Natural killer cell treated with Interleukin-12 subunit alpha and Interleukin-12 subunit beta and Interleukin-15 and Interleukin-18, amount 100 ng/mL, for 72 hours (primary cell): ENCODE measurements around the gene ERV3-1. TPM values are rescaled to one million over a fixed set of nuclear protein-coding genes. Genes with fewer than 3 reads are reported as not detected.
"Not testable (repeated sequence)": the region's sequence is repeated elsewhere in the genome, so short reads cannot be mapped to it uniquely, and the experiment has no call there.

ENCODE experiments used
- ATAC-seq, 2 donors: fragments of 150-1000 bp; cut with Tn5 transposase in 1 of 2; sonication (Bioruptor Pico), chemical (Tn5 transposase) in 1 of 2; 2 replicates each; pipeline ENCODE4 v1.10.0; 2021
- DNase-seq: peaks from one replicate; pipeline ENCODE4 v3.0.0; 2022; ENCODE audit warnings: low spot score
- H3K27ac Mint-ChIP-seq, 2 donors: 1 replicate in 1 of 2; 2 replicates in 1 of 2; pipeline ENCODE4 v1.8.0; 2022; ENCODE audit warnings: mixed read lengths in 2 of 2, mild to moderate bottlenecking in 1 of 2, moderate library complexity in 1 of 2
- H3K27me3 Mint-ChIP-seq, 2 donors: 1 replicate in 1 of 2; 2 replicates in 1 of 2; pipeline ENCODE4 v1.8.0; 2022; ENCODE audit warnings: mixed read lengths in 2 of 2
- H3K36me3 Mint-ChIP-seq: one replicate; pipeline ENCODE4 v1.8.0; 2022; ENCODE audit warnings: mixed read lengths
- H3K4me1 Mint-ChIP-seq, 2 donors: 1 replicate in 1 of 2; 2 replicates in 1 of 2; pipeline ENCODE4 v1.8.0; 2022; ENCODE audit warnings: low read depth in 2 of 2, mixed read lengths in 2 of 2, mild to moderate bottlenecking in 1 of 2
- H3K4me3 Mint-ChIP-seq: one replicate; pipeline ENCODE4 v1.8.0; 2022; ENCODE audit warnings: mixed read lengths
- H3K9me3 Mint-ChIP-seq: 2 replicates; pipeline ENCODE4 v1.8.0; 2022; ENCODE audit warnings: mixed read lengths
- total RNA-seq, 2 donors: library from RNA; stranded (reverse); gene quantifications; one replicate each; pipeline ENCODE4 v1.2.3, GENCODE V29; 2022

Gene ERV3-1
- total RNA-seq, 2 donors from 2014 or later: 12.4 to 16.0 TPM

DNA sequence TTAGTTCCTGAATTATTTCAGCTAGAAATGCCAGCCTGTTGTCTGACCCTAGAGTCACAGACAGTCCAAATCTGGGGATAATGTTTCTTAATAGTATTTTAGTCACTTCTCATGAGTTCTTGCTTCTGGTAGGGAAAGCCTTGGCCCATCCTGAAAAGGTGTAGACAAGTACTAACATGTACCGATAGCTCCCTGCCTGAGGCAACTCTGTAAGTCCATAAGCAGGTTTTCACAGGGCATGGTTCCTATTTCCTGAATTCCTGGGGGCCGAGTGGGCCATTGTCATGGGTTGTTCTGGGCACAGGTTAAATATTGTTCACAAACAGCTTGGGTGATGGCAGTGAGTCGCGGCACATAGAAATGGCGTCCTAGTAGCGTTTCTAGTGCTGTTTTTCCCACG lies 12.6 kb downstream of the ERV3-1 start:
- H3K4me1 Mint-ChIP-seq: peaks cover 0 to 9% of the 10 kb centered on the region in 2 donors
- peaks cover 49% of the 10 kb centered on the region for H3K36me3 Mint-ChIP-seq
- peaks cover 34% of the 10 kb centered on the region for H3K9me3 Mint-ChIP-seq
- no peak overlapping the region for H3K27ac Mint-ChIP-seq
- H3K4me3 Mint-ChIP-seq: no peak overlapping the region
- H3K27me3 Mint-ChIP-seq: no peaks in the 10 kb centered on the region
- no peak for ATAC-seq
- no peak for DNase-seq

GRCh38 chr7:64992971-64993370 lies 13.5 kb downstream of the ERV3-1 start:
- Mint-ChIP-seq H3K4me1 (peaks cover 0 to 4% of the 10 kb centered on the region in 2 donors), H3K36me3 (peaks cover 50% of the 10 kb centered on the region), H3K4me3 (no peak overlapping the region), H3K27me3 (no peaks in the 10 kb centered on the region), H3K9me3 (peaks cover 37% of the 10 kb centered on the region), H3K27ac (no peak overlapping the region)
- ATAC-seq: no peak
- DNase-seq: no peak

GRCh38 chr7:64990936-64991335 lies 15.6 kb downstream of the ERV3-1 start, which contains the start of gene ZNF117:
Gene ZNF117 (minus strand): TSS chr7:64991036.
- Mint-ChIP-seq H3K4me3 (no peak within 1 kb of the TSS), H3K27me3 (no peaks in the 10 kb centered on the region), H3K36me3 (peaks cover 64% of the 10 kb centered on the region), H3K4me1 (no peaks in the 10 kb centered on the region), H3K9me3 (peaks cover 28% of the 10 kb centered on the region), H3K27ac (no peak within 1 kb of the TSS)
- no peak for ATAC-seq
- DNase-seq: no peak

DNA sequence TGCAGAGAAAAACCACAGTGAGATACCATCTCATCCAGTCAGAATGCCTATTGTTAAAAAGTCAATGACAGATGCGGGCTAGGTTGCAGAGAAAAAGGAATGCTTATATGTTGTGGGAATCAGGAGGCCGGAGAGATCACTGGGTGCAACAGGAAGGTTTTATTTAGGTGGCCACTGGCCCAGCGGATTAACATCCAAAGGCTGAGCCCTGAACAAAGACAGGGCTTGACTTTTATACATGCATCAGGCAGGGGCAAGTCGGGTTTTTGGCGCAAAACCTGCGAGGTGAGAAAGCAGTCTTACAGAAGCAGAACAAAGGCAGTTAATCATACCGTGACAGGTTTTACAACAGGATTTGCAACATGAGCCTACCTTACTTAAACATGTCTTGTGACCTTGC lies 16.3 kb downstream of the ERV3-1 start:
- Mint-ChIP-seq H3K9me3 (peaks cover 28% of the 10 kb centered on the region), H3K27me3 (no peaks in the 10 kb centered on the region), H3K36me3 (peaks cover 65% of the 10 kb centered on the region), H3K27ac (no peak overlapping the region), H3K4me1 (no peaks in the 10 kb centered on the region), H3K4me3 (no peak overlapping the region)
- ATAC-seq (no peak), DNase-seq (no peak)

- H3K4me3 Mint-ChIP-seq: no peak overlapping the region
- H3K27me3 Mint-ChIP-seq: no peaks in the 10 kb centered on the region
- H3K36me3 Mint-ChIP-seq: peaks cover 70% of the 10 kb centered on the region
- H3K9me3 Mint-ChIP-seq: peaks cover 19% of the 10 kb centered on the region
- ATAC-seq (no peak), DNase-seq (no peak)
- no peak overlapping the region for H3K27ac Mint-ChIP-seq
- no peaks in the 10 kb centered on the region for H3K4me1 Mint-ChIP-seq
Observed at GRCh38 chr7:64978497-64979203, 27.8 kb downstream of the ERV3-1 start.

DNA sequence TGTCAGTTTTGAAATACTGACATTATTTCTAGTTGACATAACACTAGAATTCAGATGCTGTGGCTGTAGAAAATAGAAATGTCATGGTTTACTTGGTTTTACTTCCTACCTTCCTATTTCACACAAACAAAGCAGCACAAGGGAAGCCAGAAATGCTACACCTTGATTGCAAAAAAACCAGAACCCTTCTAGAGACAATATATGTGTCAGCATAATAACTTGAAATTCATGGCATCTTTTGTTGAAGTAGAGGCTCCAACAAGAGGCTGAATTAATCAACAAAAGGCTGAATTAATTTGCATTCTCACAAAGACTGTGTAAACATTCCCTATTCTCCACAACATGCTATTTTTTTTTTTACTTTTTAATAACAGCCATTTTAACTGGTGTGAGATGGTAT lies 40.9 kb downstream of the ERV3-1 start:
- Mint-ChIP-seq H3K9me3 (peaks cover 16% of the 10 kb centered on the region), H3K27ac (no peak overlapping the region), H3K36me3 (peaks cover 26% of the 10 kb centered on the region), H3K4me1 (no peaks in the 10 kb centered on the region), H3K27me3 (no peaks in the 10 kb centered on the region), H3K4me3 (no peak overlapping the region)
- no peak for ATAC-seq
- no peak for DNase-seq

DNA sequence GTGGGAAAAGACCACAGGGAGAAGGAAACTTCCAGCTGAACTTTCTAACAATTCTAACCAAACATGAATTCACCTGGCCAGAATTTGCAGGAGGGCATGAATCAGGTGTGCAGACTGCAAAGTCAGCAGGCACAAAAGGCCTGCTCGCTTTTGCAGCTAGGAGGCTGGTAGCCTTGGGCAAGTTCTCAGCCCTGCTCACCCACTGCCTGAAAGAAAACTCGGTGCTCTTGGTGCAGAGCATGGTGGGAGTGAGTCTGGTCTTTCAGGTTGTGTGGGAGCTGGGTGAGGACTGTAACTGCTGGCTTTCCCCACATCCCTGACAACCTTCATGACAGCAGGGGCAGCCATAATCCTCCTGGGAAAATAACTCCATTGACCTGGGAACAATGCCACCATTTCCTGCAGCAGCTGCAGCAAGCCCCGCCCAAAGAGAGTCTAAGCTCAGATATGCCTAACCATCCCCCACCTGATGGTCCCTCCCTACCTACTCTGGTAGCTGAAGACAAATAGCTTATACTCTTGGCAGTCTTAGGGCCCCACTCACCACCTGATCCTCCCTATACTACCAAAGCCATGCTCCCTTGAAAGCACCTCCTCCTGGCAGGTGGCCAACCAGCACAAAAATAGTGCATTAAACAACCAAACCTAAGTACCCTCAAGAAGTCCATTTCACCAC lies 47.3 kb downstream of the ERV3-1 start:
- Mint-ChIP-seq H3K36me3 (peaks cover 21% of the 10 kb centered on the region), H3K4me3 (no peak overlapping the region), H3K27ac (no peak overlapping the region), H3K9me3 (peaks cover 12% of the 10 kb centered on the region), H3K27me3 (peaks cover 0 to 2% of the 10 kb centered on the region in 2 donors), H3K4me1 (no peaks in the 10 kb centered on the region)
- no peak for ATAC-seq
- DNase-seq: no peak

DNA sequence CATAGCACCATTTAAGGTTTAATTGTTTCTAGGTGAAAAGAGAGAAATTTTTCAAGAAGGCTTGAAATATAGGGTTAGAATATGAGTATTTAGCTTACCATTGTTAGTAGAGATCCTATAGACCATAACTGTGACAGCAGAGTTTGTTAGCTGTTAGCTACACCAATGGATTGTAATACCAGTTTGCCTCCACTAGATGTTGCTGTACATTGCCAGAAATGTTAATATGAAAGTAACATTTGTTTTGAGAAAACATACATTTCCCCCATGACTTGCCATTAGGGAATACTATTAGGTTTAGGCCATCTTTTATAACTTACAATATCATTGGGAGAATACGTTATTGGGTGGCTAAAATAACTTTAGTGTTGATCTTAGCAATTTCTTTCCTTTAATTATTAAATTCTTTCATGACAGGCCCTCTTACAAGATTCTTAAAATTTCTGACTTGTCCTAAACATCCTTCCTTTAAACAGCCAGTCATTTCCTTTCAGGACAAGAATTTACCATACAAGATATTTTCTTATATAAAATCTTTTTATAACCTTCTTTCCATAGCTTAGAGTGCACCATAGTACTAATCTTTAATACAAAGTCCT lies 55.1 kb downstream of the ERV3-1 start:
- ATAC-seq (no peak), DNase-seq (peak; percentile 64)
- no peak overlapping the region for H3K4me3 Mint-ChIP-seq
- no peaks in the 10 kb centered on the region for H3K36me3 Mint-ChIP-seq
- no peak overlapping the region for H3K27ac Mint-ChIP-seq
- H3K4me1 Mint-ChIP-seq: peaks cover 0 to 3% of the 10 kb centered on the region in 2 donors
- H3K9me3 Mint-ChIP-seq: no peaks in the 10 kb centered on the region
- H3K27me3 Mint-ChIP-seq: peaks cover 28 to 29% of the 10 kb centered on the region in 2 donors

GRCh38 chr7:64950673-64951072 lies 55.8 kb downstream of the ERV3-1 start:
- not testable (repeated sequence) for H3K27ac Mint-ChIP-seq, ATAC-seq, H3K4me3 Mint-ChIP-seq, H3K36me3 Mint-ChIP-seq, DNase-seq, H3K4me1 Mint-ChIP-seq, H3K9me3 Mint-ChIP-seq
- H3K27me3 Mint-ChIP-seq: peaks cover 29 to 35% of the 10 kb centered on the region in 2 donors

DNA sequence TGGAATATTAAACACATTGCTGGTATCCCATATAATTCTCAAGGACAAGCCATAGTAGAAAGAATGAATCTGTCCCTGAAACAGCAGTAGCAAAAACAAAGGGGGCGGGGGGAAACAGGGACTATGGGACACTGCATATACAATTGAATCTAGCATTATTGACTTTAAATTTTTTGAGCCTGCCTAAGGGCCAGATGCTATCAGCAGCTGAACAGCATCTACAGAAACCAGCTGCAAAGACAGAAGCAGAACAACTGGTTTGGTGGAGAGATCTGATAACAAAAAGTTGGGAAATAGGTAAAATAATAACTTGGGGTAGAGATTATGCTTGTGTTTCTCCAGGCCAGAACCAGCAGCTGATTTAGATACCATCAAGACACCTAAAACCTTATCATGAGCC lies 57.7 kb downstream of the ERV3-1 start:
- H3K4me1 Mint-ChIP-seq, ATAC-seq, H3K9me3 Mint-ChIP-seq, H3K27ac Mint-ChIP-seq, H3K36me3 Mint-ChIP-seq, H3K4me3 Mint-ChIP-seq, DNase-seq: not testable (repeated sequence)
- H3K27me3 Mint-ChIP-seq: peaks cover 34 to 37% of the 10 kb centered on the region in 2 donors

DNA sequence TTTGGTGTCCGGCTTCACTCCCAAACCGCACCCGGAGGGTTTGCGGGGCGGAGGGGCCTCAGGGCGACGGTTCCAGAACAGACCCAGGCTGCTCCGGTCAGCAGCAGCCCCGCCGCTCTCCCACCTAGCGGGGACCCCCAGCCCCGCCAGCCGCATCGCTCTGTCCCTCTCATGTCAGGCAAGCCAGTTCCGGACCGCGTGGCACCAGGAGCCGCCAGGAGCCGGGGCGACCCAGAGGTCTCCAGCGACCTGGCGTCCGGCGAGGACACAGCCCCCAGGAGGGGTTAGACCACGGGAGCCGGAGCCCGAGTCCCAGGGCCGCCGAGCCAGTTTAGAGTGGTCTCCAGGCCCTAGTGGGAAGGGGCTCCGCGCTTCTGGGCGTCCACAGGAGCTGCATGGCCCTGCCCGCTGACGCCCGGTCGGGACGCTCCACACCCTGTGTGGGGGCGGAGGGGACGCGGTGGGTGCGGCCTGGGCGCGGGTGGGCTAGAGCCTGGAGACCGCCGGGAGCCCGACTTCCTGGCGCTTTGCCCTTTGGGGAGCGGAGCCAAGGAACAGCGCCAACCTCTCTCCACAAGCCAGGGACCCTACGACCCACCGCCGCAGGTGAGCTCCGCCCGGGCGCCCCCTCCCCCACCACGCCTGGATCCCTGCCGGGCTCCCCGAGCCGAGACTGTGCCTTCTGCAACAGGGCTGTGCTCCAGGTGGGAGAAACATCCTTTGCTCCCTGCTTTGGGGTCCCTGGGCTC lies 59.1 kb downstream of the ERV3-1 start:
- Mint-ChIP-seq H3K4me1 (peaks cover 0 to 3% of the 10 kb centered on the region in 2 donors), H3K9me3 (no peaks in the 10 kb centered on the region), H3K27me3 (peaks cover 34 to 37% of the 10 kb centered on the region in 2 donors), H3K27ac (no peak overlapping the region), H3K36me3 (no peaks in the 10 kb centered on the region), H3K4me3 (no peak overlapping the region)
- DNase-seq (no peak), ATAC-seq (peak in 1 of 2 donors; percentile 28)

DNA sequence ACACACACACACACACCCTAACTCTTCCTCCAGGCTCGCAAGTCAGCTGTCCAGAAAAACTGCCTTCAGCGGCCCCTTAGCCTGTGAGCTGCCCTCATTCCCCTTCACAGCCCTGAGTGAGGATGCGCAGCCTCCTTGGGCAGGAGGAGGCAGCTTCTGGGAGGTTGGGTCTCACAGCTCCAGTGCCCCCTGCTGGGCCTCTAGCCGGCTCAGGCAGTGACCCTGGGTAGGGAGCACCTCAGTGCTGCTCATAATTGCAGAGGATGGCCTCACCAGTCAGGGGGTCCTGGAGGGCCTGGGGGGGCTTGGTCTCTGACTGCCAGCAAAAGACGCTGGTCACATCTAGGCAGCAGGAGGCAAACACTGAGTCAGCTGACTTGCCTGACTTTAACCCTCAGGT lies 59.7 kb downstream of the ERV3-1 start:
- Mint-ChIP-seq H3K36me3 (no peaks in the 10 kb centered on the region), H3K27me3 (peaks cover 34 to 37% of the 10 kb centered on the region in 2 donors), H3K9me3 (no peaks in the 10 kb centered on the region), H3K4me1 (peaks cover 0 to 3% of the 10 kb centered on the region in 2 donors), H3K4me3 (no peak overlapping the region), H3K27ac (no peak overlapping the region)
- ATAC-seq (peak in 1 of 2 donors; percentile 43), DNase-seq (no peak)

- no peak overlapping the region for H3K4me3 Mint-ChIP-seq
- DNase-seq (no peak), ATAC-seq (peak in 1 of 2 donors; percentile 20)
- peaks cover 30 to 37% of the 10 kb centered on the region in 2 donors for H3K27me3 Mint-ChIP-seq
- H3K27ac Mint-ChIP-seq: no peak overlapping the region
- H3K9me3 Mint-ChIP-seq: no peaks in the 10 kb centered on the region
- H3K4me1 Mint-ChIP-seq: peaks cover 0 to 3% of the 10 kb centered on the region in 2 donors
- H3K36me3 Mint-ChIP-seq: no peaks in the 10 kb centered on the region
Observed at GRCh38 chr7:64945503-64946175, 60.8 kb downstream of the ERV3-1 start.
